HepG2 (cell line): Measurements from ENCODE around the gene ZNF302. TPM values are rescaled to one million over a fixed set of nuclear protein-coding genes. Genes with fewer than 3 reads are reported as not detected.
A peak's percentile ranks its signal among the peaks of the same experiment; 100 is the strongest.

Experiments used
- AGO2 ChIP-seq: fragments of 200-400 bp; formaldehyde crosslinking; optimal IDR thresholded peaks from 2 replicates; pipeline ENCODE3; 2017; ENCODE audit warnings: mild to moderate bottlenecking, low read depth, low read length, moderate library complexity
- DNMT3B ChIP-seq: conservative IDR thresholded peaks from 2 replicates; pipeline ENCODE4 v1.6.1; 2016; ENCODE audit warnings: missing biosample characterization, control low read depth
- EP300 ChIP-seq, 3 experiments: sonication (generic) in 1 of 3; formaldehyde crosslinking in 1 of 3; IDR thresholded peaks; 2 replicates each; pipeline versions ENCODE4 v1.5.1 to v1.6.1; 2011 to 2020; ENCODE audit warnings: low read depth in 2 of 3, low read length in 2 of 3, borderline replicate concordance in 1 of 3, improper control_type of control experiment in 1 of 3, mild to moderate bottlenecking in 1 of 3, missing genetic modification reagents in 1 of 3, moderate library complexity in 1 of 3
- HIC2 ChIP-seq: sonication (generic); formaldehyde crosslinking; IDR thresholded peaks from 2 replicates; pipeline ENCODE4 v1.9.0; 2022; ENCODE audit warnings: low read depth, missing genetic modification reagents
- HOXA5 ChIP-seq: sonication (generic); formaldehyde crosslinking; IDR thresholded peaks from 2 replicates; pipeline ENCODE4 v1.4.0; 2020; ENCODE audit warnings: missing genetic modification reagents
- IRF2 ChIP-seq: IDR thresholded peaks from 2 replicates; pipeline ENCODE4 v1.6.1; 2018; ENCODE audit warnings: missing genetic modification reagents, missing compliant biosample characterization
- KAT7 ChIP-seq: IDR thresholded peaks from 2 replicates; pipeline ENCODE4 v1.6.1; 2018; ENCODE audit warnings: borderline replicate concordance, missing compliant biosample characterization
- KDM4B ChIP-seq: sonication (generic); formaldehyde crosslinking; IDR thresholded peaks from 2 replicates; pipeline ENCODE4 v1.4.0; 2020; ENCODE audit warnings: missing genetic modification reagents
- MBNL3 ChIP-seq: fragments of 250-450 bp; sonication (Bioruptor Pico); conservative IDR thresholded peaks from 2 replicates; pipeline ENCODE4 v1.8.0; 2022; ENCODE audit warnings: mild to moderate bottlenecking, inconsistent platforms
- MIER3 ChIP-seq: IDR thresholded peaks from 2 replicates; pipeline ENCODE4 v1.6.1; 2016; ENCODE audit warnings: missing compliant biosample characterization, borderline replicate concordance
- NFKBIZ ChIP-seq: IDR thresholded peaks from 2 replicates; pipeline ENCODE4 v1.6.1; 2018; ENCODE audit warnings: missing genetic modification reagents, missing compliant biosample characterization
- RBAK ChIP-seq: sonication (generic); formaldehyde crosslinking; IDR thresholded peaks from 2 replicates; pipeline ENCODE4 v1.5.1; 2020; ENCODE audit warnings: mild to moderate bottlenecking, missing genetic modification reagents
- SAFB2 ChIP-seq: sonication (generic); formaldehyde crosslinking; IDR thresholded peaks from 2 replicates; pipeline ENCODE4 v1.5.1; 2020; ENCODE audit warnings: missing genetic modification reagents, low read depth, mild to moderate bottlenecking, borderline replicate concordance
- ZFP37 ChIP-seq: sonication (generic); formaldehyde crosslinking; IDR thresholded peaks from 2 replicates; pipeline ENCODE4 v1.4.0; 2020; ENCODE audit warnings: missing genetic modification reagents, borderline replicate concordance
- ZNF143 ChIP-seq: sonication (generic); formaldehyde crosslinking; IDR thresholded peaks from 2 replicates; pipeline ENCODE4 v1.4.0; 2020; ENCODE audit warnings: missing genetic modification reagents
- ZNF318 ChIP-seq: sonication (generic); formaldehyde crosslinking; IDR thresholded peaks from 2 replicates; pipeline ENCODE4 v1.4.0; 2020; ENCODE audit warnings: mild to moderate bottlenecking, missing genetic modification reagents
- ZNF382 ChIP-seq: sonication (generic); formaldehyde crosslinking; IDR thresholded peaks from 2 replicates; pipeline ENCODE4 v1.5.0; 2020; ENCODE audit warnings: missing genetic modification reagents, mild to moderate bottlenecking, borderline replicate concordance
- ZNF570 ChIP-seq: sonication (generic); formaldehyde crosslinking; IDR thresholded peaks from 2 replicates; pipeline ENCODE4 v1.4.0; 2020; ENCODE audit warnings: mild to moderate bottlenecking, missing genetic modification reagents, borderline replicate concordance
- ZNF605 ChIP-seq: sonication (generic); formaldehyde crosslinking; IDR thresholded peaks from 2 replicates; pipeline ENCODE4 v1.8.0; 2022; ENCODE audit warnings: mild to moderate bottlenecking, missing genetic modification reagents
- ZSCAN22 ChIP-seq: sonication (generic); formaldehyde crosslinking; IDR thresholded peaks from 2 replicates; pipeline ENCODE4 v1.4.0; 2020; ENCODE audit warnings: mild to moderate bottlenecking, missing genetic modification reagents
- polyA plus RNA-seq, 8 experiments: library from polyadenylated mRNA; depleted of rRNA in 3 of 8; stranded (reverse) in 7 of 8; unstranded in 1 of 8; fragments of >200 nt; fragmentation: Illumina TruSeq in 4 of 8; extraction: Trizol in 4 of 8; gene quantifications; 2 replicates each; pipeline versions ENCODE4 v1.2.1 to v1.2.3, GENCODE V29; 2011 to 2016; ENCODE audit warnings: low read depth in 4 of 8, missing spikeins in 1 of 8, mixed read lengths in 1 of 8; ENCODE audit not compliant: insufficient read depth in 1 of 8
- total RNA-seq, 5 experiments: library from RNA; depleted of rRNA; stranded (reverse); fragments of >200 nt; fragmentation: Illumina TruSeq; extraction: Trizol; gene quantifications; 2 replicates each; pipeline ENCODE4 v1.2.3, GENCODE V29; 2016; ENCODE audit warnings: low read depth in 1 of 5

ZNF302 gene
- total and polyA plus RNA-seq, 2 of the 13 experiments (the other 11 are each of a cell fraction or from before 2014, with no cell fraction given): not detected

- no peak for TF ChIP-seq HIC2 (CRISPR knock-in tag)
- TF ChIP-seq ZNF143 (CRISPR knock-in tag): peak; percentile 94
- peak; percentile 12; the same call in 1 of the 2 replicates for TF ChIP-seq ZNF605 (CRISPR knock-in tag)
- TF ChIP-seq ZFP37 (CRISPR knock-in tag): 0 out of 2 replicates have a peak, but pooled peaks have one; percentile 12
- TF ChIP-seq EP300 (IDR thresholded peaks at IDR 0.05; ENCODE audit: low read depth in 2 of 2, low read length in 2 of 2): no peak
- TF ChIP-seq EP300 (CRISPR knock-in tag; IDR thresholded peaks at IDR 0.05; ENCODE audit: borderline replicate concordance): peak; percentile 37; the same call in 1 of the 2 replicates
- no peak for TF ChIP-seq ZNF570
- TF ChIP-seq IRF2 (CRISPR knock-in tag): peak; percentile 12; the same call in 1 of the 2 replicates
- no peak for TF ChIP-seq KDM4B (CRISPR knock-in tag)
- peak; percentile 57; the same call in 1 of the 2 replicates for TF ChIP-seq NFKBIZ (CRISPR knock-in tag)
- TF ChIP-seq AGO2: peak; percentile 56
- TF ChIP-seq ZNF318 (CRISPR knock-in tag): 0 out of 2 replicates have a peak, but pooled peaks have one; percentile 66
- TF ChIP-seq SAFB2 (CRISPR knock-in tag): peak; percentile 77; the same call in 1 of the 2 replicates
- TF ChIP-seq ZNF382: no peak
- no peak for TF ChIP-seq DNMT3B (CRISPR knock-in tag)
- no peak; the same call in none of the 2 replicates for TF ChIP-seq MIER3 (CRISPR knock-in tag)
- TF ChIP-seq RBAK: no peak
- TF ChIP-seq HOXA5 (CRISPR knock-in tag): no peak
- no peak for TF ChIP-seq ZSCAN22 (CRISPR knock-in tag)
- TF ChIP-seq KAT7 (CRISPR knock-in tag): peak; percentile 53; the same call in 1 of the 2 replicates
- no peak for TF ChIP-seq MBNL3
Measured at GRCh38 chr19:34733746-34734536, 56.5 kb downstream of the ZNF302 start, which contains the start of gene ZNF181 (continued).
